HG03025 (cell line): ENCODE results near the gene SH3RF1.

Experiments
- ATAC-seq: cut with Tn5 transposase; IDR thresholded peaks from one replicate; pipeline ENCODE4 v1.9.1; 2021; ENCODE audit warnings: mild to moderate bottlenecking, moderate library complexity; ENCODE audit not compliant: unreplicated experiment, low FRiP score

SH3RF1 gene

DNA sequence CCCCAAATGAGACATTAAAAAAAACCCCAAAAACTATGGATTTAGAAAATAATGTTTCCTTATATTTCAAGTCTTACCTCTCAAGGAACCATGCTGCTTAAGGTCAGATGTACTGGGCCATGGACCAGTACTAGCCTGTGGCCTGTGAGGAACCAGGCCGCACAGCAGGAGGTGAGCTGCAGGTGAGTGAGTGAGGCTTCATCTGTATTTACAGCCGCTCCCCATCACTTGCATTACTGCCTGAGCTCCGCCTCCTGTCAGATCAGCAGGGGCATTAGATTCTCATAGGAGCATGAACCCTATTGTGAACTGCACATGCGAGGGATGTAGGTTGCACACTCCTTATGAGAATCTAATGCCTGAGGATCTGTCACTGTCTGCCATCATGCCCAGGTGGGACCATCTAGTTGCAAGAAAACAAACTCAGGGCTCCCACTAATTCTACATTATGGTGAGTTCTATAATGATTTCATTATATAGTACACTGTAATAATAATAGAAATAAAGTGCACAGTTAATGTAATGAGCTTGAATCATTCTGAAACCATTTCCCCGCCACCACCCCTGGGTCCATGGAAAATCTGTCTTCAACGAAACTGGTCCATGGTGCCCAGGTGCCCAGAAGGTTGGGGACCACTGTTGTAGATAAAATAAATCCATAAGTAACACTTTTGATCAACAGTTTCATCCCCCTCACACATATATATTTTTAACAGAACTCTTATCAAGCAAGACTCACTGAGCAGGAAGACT lies 155.4 kb downstream of the SH3RF1 start:
- ATAC-seq = no peak

DNA sequence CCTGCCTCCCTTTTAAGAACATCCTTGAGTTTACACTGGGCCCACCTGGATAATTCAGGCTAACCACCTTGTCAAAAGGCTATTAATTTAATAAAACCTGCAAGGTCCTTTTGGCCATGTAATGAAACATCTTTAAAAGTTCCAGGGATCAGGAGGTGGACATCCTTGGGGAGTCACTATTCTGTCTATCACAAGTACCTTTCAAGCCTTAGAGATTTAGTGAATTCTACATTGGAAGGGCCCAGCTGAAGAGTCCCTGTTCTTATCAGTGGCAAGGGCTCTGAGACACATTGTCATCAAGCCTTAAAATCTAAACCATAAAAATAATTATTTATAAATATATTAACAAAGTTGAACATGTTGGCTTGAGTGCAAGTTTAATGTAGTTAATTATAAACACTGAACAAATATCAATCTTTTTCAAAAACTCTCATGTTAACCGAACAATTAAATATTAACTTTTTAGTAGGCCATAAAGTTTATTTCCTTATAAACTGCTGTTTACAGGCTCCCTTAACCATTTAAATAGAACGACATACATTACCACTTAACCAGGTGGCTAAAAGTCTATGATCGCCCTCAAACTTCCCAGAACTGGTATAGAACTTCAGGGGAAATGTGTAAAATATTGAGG lies 156.3 kb downstream of the SH3RF1 start:
- no peak for ATAC-seq

DNA sequence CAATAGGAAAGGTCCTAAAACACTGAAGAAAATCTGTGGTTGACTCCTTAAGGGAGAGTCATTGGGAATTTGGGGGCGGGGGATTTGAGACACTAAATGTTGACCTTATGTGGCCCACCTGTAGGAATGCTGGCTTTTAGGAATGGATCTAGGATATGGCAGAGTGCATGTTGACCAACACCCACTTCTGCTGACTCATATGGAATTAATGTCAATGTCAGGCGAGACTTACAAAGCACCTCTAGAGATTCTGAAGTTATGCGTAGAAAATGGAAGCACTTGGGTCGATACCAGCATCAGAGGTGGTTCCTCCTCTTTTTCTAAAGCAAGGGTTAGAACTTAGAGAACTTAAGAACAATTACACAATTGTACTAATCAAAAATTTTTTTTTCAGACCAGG lies 160.1 kb downstream of the SH3RF1 start:
- ATAC-seq = no peak

DNA sequence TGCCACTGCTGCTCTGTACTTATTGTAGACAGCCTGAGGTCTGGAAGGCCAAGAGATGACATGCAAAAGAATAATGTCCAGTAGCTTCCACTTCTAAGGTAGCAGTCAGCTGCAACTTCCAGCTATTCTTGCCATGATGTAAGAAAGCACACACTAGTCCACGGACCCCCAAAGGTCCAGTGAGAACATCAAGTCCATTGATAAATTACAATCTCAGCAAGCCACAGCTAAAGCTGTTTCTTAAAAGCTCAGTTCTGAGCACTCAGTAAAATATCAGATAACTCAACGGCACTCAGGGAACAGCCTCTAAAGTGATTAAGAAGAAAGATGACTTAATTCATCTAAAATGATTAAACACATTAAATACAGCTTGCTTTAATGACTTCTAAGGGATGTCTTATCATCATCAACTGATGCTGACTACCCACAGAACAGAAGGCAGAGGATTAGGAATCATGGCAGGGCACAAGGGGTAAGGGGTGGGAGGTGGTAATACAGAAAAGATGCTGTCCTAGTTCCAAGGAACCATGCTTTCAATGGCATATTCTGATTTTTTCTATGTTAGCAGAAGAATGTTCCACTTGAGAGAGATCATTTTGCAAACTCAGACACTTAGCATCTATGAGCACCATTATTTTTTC lies 161.6 kb downstream of the SH3RF1 start:
- ATAC-seq = no peak

DNA sequence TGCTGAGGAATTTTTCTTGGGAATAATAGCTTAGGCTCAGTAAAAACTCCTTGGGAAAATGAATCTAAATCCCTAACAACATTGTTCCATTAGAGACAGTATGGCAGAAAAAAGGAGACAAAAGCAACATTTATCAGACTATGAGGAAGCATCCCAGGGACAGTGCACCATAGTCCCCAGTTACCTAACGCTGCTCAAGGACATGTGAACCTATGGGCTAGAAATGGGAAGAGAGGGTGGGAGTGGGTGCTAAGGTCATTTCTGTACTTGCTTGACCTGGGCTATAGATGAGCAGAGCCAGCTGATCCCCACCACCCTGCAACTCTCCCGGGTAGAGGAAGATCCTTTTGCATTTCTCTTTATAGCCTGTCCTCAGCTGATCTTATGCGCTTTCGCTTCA lies 162.5 kb downstream of the SH3RF1 start:
- no peak for ATAC-seq

DNA sequence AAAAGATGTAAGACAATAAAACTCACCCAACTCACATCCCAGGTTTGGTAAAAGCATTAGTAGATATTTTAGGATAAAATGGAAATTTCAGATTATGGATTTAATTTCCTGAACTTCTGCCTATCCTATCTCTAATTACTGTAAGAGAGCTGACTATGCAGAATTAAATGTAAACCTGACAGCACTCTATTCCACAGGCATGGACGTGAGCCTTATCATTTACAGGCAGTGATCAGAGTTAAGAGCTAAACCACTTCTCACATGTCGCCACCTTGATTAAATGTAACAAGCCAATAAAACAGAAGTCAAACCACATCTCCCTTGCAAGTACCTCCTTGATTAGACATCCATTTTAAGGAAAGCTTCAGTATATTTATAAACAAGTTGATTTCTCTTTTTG lies 163.2 kb downstream of the SH3RF1 start:
- no peak for ATAC-seq

DNA sequence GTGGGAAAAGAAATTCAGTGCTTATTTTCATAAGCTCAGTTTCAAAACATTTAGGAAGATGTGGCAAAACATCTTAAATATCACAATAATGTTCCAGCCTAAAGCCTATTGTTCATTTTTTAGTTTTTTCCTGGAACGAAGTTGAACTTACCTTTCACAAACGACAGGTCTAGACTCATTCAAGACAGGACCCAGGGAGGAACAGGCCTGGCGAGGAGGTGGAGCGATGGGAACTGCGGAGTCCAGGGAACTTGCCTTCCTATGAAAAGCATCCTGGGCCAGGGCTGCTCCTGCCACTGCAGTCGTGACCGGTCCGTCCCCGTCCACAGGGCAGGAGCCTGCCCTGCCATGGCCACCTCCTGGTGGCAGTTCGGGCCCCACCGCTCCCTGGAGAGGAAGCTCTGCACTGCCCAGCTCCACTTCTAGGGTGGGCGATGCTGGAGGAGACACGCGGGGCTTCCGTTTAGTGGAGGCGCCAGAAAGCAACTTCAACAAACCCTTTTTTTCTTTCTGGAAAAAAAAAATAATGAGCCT lies 164.0 kb downstream of the SH3RF1 start:
- ATAC-seq = no peak

DNA sequence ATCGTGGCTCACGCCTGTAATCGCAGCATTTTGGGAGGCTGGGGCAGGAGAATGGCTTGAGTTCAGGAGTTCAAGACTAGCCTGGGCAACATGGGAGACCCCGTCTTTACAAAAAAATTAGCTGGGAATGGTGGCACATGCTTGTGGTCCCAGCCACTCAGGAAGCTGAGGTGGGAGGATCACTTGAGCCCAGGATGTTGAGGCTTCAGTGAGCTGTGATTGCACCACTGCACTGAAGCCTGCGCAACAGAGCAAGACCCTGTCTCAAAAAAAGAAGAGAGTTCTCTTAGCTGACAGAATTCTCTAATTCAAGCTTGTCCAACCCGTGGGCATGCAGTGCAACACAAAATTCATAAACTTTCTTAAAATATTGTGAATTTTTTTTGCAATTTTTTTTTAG lies 165.1 kb downstream of the SH3RF1 start:
- ATAC-seq = no peak

DNA sequence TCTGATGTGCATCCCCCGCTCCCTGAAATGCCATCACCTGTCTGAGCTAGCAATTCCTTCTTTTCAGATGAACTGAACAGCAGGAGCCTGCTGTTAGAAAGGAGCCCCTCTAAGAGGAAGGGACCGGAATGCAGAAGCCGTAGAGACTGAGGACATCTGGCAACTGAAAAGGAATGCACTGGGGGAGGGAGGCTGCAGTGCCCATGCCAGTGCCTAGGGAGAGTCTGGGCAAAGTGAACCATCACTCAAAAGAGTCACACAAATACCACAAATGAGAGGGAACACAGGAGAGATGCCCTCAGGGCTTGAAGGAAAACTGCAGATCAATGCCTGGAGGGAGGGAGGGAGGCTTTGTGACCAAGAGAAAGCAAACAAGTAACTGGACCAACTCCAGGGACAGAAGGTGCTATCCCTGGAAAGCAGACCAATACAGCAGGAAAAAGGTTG lies 166.8 kb downstream of the SH3RF1 start:
- no peak for ATAC-seq

DNA sequence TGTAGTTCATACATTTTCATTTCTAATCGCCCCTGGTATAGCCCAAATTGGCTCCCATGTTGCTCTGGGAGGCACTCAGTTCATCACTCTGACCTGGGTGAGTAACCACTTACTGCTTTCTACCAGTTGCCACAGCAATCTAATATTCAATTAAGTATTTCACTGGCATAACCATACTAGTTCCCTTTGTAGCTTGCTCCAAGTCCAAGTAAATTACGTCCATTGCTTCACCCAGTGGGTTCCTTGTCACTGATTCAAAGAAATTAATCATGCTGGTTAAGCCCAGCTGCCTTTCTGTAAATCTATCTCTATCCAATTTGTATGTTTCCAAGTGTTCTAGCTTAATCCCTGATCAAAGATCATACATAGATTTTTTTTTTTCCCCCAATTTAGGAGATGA lies 168.7 kb downstream of the SH3RF1 start:
- no peak for ATAC-seq

DNA sequence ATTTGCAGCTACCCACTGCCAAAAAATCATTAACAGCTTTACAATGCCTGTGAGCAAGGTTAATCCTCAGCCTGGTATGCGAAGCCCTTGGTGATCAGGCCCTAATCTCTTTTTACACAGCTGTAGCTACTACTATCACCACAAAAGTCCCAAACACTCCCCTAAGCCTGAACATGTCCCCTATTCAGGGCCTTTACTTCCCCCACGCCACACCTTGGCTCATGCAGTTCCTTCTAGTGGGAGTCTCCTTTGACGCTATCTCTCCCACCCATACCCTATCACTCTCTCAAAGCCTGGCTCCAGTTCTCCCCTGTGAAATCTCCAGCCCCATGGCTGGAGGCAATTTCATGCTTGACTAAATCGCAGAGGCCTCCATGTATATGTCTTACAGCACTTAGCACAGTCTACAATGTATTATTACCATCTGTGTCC lies 170.1 kb downstream of the SH3RF1 start:
- ATAC-seq = no peak

DNA sequence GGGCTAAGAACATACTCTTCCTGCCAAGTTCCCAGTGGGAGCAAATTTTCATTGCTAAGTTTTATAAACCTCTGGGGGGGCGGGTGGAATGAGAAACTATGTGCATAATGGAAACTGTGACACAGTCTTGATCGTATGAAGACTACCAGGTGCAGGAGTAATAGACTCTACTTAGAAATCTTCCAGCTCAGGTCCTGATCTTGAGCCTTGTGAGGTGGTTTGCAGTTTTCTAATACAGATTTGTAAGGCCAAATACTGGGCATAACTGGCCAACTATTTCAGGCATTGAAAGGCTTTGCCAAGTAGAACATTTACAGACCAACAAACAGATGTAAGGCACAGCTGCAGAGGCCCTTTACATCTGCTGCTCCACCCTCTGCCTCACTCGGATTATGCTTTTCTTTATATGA lies 171.0 kb downstream of the SH3RF1 start:
- no peak for ATAC-seq

DNA sequence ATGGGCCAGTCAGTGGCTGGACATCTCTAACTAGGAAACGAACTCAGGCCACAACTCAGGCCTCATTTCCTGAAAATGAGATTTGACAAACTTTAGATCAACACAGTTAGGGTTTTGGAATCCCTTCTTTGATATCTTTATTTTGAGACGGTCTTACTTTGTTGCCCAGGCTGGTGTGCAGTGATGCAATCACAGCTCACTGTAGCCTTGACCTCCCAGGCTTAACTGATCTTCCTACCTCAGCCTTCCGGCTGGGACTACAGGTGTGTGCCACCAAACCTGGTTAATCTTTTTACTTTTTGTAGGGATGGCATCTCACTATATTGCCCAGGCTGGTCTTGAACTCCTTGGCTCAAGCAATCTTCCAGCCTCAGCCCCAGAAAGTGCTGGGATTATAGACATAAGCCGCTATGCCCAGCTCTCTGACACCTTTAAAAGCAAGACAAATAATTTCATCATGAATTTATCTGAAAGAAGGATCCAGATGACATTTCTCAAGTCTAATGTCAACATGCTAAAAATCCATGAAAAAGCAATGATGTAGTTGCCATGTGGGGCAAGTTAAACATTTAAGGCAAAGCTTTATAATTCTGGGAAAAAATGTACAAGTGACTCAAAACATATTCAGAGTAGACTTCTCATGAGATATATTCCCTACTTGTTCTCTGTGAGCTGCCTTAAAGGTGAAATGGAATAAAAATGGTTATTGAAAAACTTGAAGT lies 171.6 kb downstream of the SH3RF1 start:
- ATAC-seq = no peak

DNA sequence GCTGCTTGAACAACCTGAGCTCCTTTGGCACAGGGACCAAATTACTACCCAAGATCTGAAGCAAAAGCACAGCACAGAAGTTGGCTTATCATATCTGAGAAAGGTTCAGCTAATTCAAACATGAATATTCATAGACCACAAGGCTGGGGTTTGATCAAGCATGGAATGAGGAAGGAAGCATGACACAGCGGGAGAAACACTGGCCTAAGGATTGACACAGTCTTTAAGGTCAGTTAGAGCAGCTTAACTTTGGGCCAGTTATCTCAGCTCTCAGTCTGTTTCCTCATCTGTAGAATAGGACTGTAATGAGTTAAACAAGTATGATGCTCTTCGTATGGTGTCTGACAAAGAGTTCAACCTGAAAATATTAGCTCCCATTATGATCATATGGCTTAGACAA lies 172.2 kb downstream of the SH3RF1 start:
- ATAC-seq = peak; percentile 42

DNA sequence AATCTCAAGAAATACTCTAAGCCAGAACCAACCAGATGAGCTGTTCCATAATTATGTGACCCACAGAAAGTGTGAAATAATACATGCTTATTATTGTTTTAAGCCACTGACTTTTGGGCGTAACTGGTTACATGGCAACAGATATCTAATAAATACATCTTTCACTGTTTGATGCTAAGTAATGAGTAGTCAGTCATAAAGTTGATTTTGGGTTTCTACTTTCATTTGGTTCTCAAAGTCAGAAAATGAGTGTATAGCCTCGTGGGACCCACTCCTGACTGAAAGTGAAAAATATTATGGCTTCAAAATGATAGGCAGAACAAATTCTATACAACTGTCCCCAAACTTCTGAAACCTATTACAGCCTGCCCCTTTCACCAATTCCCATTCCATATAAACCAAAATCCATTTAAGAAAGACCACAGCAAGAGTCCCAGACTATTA lies 172.7 kb downstream of the SH3RF1 start:
- peak; percentile 46 for ATAC-seq

DNA sequence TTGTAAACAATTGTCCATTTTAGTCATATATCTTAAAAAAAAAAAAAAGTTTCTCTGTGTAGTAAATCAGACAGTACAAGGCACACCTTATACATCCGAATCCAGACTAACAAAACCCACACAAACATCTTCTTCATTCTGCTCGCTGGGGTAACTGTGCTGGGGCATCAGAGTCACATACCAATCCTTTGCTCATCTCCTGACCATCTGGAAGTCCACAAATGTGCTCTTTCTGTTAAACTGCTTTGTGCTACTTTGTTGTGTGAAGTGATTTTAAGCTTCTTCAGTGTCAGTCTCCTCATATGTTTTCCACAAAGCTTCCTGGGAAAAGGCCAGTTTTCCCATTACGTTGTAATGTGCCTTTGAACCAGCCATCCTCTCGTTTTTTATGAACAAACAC lies 174.5 kb downstream of the SH3RF1 start:
- no peak for ATAC-seq

DNA sequence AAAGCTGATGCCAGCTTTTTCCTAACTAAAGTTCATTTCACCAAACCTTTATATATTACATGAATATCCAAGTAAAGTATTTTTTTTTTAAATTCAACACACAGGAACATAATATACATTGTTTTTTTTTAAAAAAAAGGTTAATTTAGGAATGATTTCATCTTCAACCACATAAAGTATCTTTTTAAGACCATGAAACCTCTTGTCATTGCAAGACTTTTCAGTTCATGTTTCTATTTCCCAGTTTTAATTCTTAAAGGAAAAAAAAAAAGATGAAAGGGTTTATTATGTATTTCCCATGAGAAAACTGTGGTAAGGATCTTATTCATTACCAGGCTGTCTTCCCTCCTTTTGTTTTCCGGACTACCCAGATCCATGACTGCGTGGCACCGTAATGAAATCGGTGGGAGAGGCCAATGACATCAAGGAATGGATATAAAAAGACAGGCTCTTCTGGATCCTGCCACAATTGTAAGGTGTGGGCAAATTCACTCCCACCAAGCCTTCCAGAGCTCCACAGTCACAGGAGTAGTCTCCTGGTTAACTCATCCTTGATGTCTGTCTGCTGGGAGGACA lies 176.0 kb downstream of the SH3RF1 start:
- no peak for ATAC-seq

DNA sequence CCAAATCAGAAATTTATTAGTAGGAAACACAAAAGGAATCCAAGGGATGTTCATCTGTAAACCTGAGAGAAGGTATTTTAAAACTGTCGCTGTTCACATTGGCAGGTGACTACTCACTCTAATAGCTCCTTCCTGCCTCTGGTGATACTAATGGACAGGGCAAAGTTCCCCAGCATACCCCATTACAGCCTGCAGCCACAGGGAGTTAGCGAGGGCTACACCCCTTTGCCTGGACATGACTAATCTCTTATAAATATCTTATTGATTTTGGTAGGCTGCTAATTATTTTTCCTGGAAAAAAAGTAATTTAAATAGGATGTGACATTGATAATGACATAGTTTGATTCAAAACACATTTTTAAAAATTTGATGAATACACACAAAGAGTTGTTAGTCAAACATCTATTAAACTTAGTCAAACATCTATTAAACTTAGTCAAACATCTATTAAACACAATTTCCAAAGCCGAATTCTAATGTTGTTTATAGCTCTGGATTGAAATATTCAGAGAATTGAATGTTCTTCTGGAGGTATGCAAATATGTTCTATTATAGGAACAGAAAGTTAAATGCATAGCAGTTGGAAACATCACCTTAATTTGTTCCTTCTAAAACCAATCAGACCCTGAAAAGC lies 177.8 kb downstream of the SH3RF1 start:
- no peak for ATAC-seq

DNA sequence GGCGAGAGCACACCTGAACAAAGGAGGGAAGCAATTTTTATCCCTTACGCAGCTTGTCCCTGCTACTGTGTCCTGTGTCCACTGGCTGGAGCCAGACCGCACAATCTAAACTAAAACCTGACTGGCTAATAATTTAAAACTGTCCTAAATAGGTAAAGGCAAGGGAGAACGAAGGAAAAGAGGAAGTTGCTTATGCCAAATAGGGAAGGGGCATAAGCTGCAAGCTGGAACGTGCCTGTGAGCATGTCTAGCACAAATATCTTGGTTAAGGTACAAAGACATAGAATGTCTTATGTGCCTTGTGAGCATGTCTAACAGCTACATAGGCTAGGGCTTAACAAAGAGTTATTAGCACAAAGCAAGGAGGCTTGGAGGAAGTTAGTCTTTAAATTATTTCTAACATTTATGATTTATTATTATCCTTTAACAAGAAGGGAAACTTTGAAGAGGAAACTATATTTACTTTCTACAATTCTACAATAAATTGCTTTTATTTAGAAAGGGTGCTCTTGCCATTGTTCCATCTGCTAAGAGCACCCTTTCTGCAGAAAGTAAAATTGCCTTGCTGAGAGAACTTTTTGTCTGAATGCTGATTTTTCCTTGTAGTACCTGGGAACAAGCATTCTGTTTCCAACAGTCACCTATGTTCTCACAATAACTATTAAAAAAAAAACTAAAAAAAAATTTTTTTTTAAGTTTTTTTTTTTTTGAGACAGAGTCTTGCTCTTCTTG lies 180.1 kb downstream of the SH3RF1 start:
- no peak for ATAC-seq
